SK-N-SH treated with all-trans-retinoic acid at 6 μM for 48 hours (cell line): ENCODE measurements around the gene FLAD1.

Experiments used
- ARNTL ChIP-seq: fragments of 450-650 bp; formaldehyde crosslinking; IDR thresholded peaks from 2 replicates; pipeline ENCODE4 v1.5.0; 2020; ENCODE audit warnings: low read depth, mild to moderate bottlenecking, moderate library complexity, borderline replicate concordance
- BACH2 ChIP-seq: fragments of 250-450 bp; sonication (Bioruptor Pico); IDR thresholded peaks from 2 replicates; pipeline ENCODE4 v1.9.0; 2021; ENCODE audit warnings: mild to moderate bottlenecking, borderline replicate concordance
- CREB5 ChIP-seq: fragments of 250-450 bp; sonication (Bioruptor Pico); IDR thresholded peaks from 2 replicates; pipeline ENCODE4 v1.5.1; 2020; ENCODE audit warnings: low read depth, mild to moderate bottlenecking, moderate library complexity
- PATZ1 ChIP-seq: fragments of 250-450 bp; sonication (Bioruptor Pico); IDR thresholded peaks from 2 replicates; pipeline ENCODE4 v1.8.0; 2020; ENCODE audit warnings: mild to moderate bottlenecking, moderate library complexity, borderline replicate concordance
- TOX ChIP-seq: fragments of 250-450 bp; sonication (Bioruptor Pico); IDR thresholded peaks from 2 replicates; pipeline ENCODE4 v1.8.0; 2021; ENCODE audit warnings: mild to moderate bottlenecking, moderate library complexity, borderline replicate concordance
- ZFP30 ChIP-seq: fragments of 450-650 bp; formaldehyde crosslinking; IDR thresholded peaks from 2 replicates; pipeline ENCODE4 v1.5.0; 2022; ENCODE audit warnings: mild to moderate bottlenecking, moderate library complexity

DNA sequence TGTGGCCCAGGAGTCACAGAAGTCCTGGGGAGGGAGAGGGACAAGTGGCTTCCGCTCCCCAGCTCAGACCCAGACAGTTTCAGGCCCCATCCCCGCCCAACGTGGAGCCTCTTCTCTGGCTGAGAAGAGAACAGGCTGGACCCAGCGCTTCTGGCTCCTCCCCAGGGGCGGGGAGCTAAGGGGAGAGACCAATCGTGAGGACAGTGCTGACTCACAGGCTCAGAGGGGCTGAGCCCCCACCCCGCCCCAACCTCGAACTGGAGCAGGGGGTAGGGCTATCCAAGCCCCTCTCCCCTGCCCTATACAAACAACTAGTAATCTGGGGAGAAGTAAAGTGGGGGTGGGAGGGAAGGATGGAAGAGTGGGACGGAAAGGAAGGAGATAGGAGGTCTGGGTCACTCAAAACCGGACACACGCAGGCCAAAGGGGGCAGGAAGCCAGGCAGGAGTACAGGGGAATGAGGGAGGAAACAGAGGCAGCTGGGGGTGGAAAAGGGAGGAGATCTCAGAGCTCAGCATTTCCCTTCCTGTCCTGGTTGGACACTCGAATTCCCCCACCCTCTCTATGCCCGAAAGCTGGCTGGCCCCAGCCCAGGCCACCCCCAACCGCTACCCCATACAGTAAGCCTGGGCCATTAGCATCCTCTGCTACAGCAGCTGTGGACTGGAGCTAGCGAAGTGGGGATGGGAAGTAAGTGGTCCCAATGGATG is 12.4 kb upstream of the FLAD1 start, which contains the start of gene SHC1:
- TF ChIP-seq ARNTL (CRISPR knock-in tag): no peak
- no peak for TF ChIP-seq TOX (CRISPR knock-in tag)
- TF ChIP-seq CREB5 (CRISPR knock-in tag): no peak
- TF ChIP-seq PATZ1: peak; percentile 80
- no peak for TF ChIP-seq BACH2 (CRISPR knock-in tag)
- TF ChIP-seq ZFP30: no peak
